ENCODE results near the gene ANK3.

Gene ANK3

GRCh38 chr10:60021361-60021760, 368.3 kb downstream of the ANK3 start:
- DNase-seq = no peak

- DNase-seq = no peak
Observed at GRCh38 chr10:60016794-60017193, 372.9 kb downstream of the ANK3 start.

GRCh38 chr10:60009710-60010383, 379.8 kb downstream of the ANK3 start:
- no peak for DNase-seq

DNA sequence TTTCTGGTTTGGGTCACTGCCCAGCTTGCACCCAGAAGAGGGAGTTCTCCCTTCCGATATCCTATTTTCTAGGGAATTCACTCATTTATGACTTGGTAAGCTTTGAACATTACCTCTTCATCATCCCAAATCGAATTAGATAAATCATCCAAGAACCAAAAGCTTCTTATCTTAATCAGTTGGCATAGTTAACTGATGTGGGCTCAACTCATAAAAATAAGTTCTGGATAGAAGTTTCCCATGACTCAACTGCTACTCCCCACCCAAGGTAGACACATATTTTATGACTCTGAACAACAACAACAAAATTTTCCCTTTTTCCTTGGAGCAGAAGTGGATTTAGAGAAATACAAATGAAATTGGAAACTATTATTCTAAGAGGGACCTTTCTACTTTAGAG, 380.4 kb downstream of the ANK3 start:
- DNase-seq = no peak

DNA sequence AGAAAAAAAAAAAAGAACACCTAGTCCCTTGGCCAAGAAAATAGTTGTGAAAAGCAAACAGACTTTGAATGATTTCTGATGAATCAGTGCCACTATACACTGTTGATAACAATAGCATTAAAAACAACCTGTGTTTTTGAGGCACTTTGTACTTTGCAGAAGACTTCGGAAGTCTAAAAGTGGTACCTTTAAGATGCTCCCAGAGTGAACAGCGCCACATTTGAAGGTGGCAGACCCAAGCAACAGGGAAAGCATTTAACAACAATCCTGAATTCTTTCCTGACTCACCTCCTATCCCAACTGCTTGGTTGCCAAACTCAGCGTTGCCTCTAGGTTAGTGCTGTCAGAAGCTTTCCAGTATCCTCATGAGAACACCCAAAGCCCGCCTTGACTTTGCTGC, 380.9 kb downstream of the ANK3 start:
- no peak for DNase-seq

DNA sequence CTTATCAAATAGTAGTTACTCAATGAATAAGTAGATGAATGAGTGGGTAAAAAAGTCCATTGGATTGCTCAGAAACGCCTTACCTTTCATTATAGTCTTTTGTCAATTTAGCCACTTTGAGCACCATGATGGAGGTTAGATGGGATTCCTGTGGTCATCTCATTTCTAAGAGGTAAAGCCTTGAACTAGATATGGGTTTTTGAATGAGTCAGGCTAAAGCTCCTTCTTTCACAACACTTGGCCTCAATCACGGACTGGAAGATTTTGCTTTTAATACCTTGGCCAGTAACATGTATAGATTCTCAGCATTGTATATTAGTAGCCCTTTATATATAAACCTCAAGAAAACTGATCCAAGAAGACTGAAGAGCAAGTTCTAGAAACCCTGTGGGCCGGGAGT, 383.6 kb downstream of the ANK3 start:
- no peak for DNase-seq

GRCh38 chr10:60003651-60004523, 385.8 kb downstream of the ANK3 start:
- DNase-seq = no peak

DNA sequence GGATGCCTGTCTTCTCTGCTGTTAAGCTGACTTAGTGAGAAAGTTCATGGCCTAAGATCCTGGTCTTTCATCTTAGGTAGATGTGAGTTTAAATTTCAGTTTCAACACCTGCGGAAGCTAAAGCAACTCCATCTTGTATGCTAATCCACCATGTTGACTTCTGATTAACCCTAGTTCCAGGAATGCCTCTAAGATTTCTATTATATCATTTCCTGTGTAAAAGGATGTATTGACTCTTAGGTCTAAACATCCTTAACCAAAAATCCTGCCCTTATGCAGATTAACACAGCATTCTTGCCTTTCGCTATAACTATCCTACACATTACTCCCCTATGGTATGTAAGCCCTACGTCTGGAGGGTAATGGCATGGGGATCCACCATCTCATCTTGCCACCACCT, 388.9 kb downstream of the ANK3 start:
- DNase-seq = no peak

GRCh38 chr10:59997827-59998525, 391.7 kb downstream of the ANK3 start:
- DNase-seq = no peak

DNA sequence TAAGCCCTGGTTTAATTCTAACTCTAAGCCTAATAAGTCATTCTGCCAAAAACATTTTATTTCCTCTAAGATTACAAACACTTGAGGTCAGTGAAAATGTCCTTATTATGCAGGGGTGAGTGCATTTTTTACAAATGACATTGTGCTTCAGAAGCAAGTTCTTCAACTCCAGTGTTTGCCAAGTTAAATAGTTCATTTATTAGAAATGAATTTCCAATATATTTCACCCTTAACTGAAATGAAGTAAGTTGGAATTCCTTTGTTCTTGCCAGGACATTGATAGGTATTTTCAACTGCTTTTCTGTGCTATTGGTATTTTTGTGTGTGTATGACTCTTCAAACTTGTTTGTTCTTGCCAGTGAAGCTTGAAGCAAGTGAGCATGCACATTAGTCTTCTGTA, 393.8 kb downstream of the ANK3 start:
- DNase-seq = no peak

DNA sequence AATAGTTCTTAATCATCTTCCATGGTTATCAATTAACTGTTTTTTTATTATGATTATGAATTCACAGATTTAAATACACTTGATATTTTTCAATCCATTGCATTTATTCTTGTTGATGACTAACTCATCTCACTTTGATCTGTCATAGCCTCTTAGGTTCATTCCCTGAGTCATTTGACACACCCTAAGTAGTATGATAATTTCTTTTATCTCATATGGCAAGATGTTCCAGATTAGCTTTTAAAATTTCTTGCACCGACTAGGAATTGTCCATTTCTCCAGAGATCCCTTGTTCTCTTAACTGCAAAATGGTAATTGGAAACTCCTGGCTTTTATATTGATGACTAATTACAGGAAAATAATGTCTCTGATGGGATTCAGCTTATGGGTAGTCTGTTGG, 395.7 kb downstream of the ANK3 start:
- DNase-seq = no peak

DNA sequence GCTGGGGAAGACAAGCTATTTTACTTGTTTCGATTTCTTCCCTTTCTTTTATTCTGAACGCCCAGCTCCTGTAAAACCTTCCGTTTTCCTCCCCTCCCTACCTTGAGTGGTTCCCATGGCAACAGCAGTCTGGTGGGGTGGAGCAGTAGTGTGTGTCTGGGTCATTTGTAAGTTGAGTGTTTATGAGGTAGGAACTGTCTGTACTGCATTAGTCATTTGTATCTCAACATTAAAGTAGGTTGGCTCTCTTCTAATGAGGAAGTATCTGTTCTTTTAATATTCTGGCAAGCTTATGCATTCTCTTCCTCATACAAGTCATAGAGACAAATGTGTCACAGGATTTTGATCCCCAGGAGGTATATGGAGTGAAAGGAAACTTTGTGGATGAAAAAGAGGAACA, 398.0 kb downstream of the ANK3 start:
- peak; percentile 26 for DNase-seq

GRCh38 chr10:59991117-59991516, 398.6 kb downstream of the ANK3 start:
- DNase-seq = no peak

- DNase-seq = no peak
Observed at GRCh38 chr10:59985639-59986038, 404.0 kb downstream of the ANK3 start.

DNA sequence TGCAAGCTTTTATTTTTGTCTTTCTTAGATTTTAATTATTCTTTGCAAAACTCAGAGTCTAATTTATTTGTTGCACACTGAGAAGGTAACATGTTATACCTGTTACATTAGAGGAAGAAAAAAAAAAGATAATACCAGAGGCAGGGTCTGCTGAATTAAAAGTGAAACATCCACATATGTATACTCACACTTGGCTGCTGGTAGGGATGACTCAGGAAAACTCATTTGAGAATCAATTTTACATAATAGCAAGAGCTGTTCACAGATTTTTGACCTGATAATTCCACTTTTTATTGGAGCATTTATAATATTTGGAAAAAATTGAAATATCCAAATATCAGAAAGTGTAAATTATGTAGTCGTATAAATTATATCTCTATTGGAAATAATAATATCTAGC, 405.3 kb downstream of the ANK3 start:
- DNase-seq = no peak

DNA sequence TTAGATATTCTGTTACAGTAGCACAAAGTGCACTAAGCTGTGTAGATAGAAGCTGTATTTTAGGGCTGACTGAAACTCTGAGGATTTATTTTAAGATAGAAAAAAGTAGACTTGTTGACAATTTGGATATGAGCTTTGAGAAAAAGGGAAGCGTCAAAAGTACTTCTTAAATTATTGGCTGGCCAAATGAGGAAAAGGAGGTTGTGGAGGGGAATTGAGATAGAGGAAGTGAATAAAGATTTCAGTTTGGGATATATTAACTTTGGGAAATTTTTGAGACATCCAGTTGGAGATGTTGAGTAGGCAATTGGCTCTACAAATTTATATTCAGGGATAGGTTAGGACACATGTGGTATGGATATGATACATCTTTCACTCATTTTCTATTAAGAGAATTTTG, 409.3 kb downstream of the ANK3 start:
- DNase-seq = no peak

DNA sequence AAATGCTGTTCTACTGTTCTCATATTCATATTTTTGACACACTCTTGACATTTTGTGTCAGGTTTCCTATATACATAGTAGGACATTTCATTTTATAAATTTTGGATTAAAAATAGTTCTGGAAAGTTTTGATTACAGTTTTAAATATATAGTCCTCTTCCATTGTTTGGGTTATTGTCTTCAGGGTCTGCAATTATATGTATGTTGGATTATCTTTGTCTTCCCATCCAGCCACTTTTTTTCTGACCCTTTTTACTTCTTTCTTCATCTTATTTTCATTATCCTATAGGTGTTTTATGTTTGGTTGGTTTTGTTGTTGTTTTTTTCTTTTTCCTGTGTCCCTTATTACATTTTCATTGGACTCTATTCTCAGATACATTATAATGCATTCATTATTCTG, 412.2 kb downstream of the ANK3 start:
- DNase-seq = no peak

DNA sequence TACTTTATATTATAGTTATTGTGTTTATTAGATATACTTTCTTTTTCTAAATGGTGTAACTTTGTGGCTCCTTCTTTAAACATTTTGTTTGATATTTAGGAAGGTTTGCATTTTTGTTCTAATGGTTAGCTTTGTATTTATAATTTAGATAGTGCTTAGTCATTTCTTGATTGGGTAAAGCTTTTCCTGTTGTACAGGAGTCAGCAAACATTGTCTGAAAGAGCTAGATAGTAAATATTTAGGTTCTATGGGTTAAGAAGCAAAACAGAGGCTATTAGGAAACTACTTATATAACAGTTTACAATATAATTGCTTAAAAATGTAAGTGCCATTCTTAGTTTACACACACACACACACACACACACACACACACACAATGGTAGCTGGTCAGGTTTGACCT, 412.8 kb downstream of the ANK3 start:
- DNase-seq = no peak
